HG03025 (cell line): ENCODE measurements around the gene RPTOR.
"Not testable (repeated sequence)": the region's sequence is repeated elsewhere in the genome, so short reads cannot be mapped to it uniquely, and the experiment has no call there.

Source experiments
- ATAC-seq: cut with Tn5 transposase; IDR thresholded peaks from one replicate; pipeline ENCODE4 v1.9.1; 2021; ENCODE audit warnings: mild to moderate bottlenecking, moderate library complexity; ENCODE audit not compliant: unreplicated experiment, low FRiP score

Gene RPTOR

GRCh38 chr17:80861892-80862291 is 317.3 kb downstream of the RPTOR start:
- ATAC-seq, result no peak

GRCh38 chr17:80862481-80862961 is 317.9 kb downstream of the RPTOR start:
- ATAC-seq, result no peak

- ATAC-seq, result no peak
Measured at GRCh38 chr17:80862978-80863377, 318.3 kb downstream of the RPTOR start.

- ATAC-seq, result no peak
Measured at GRCh38 chr17:80863626-80864025, 319.0 kb downstream of the RPTOR start.

GRCh38 chr17:80864751-80865150 is 320.1 kb downstream of the RPTOR start:
- no peak for ATAC-seq

- ATAC-seq, result no peak
Measured at GRCh38 chr17:80866050-80866793, 321.6 kb downstream of the RPTOR start.

GRCh38 chr17:80868022-80868609 is 323.5 kb downstream of the RPTOR start:
- ATAC-seq, result no peak

- no peak for ATAC-seq
Measured at GRCh38 chr17:80869481-80870145, 325.0 kb downstream of the RPTOR start.

GRCh38 chr17:80870401-80870800 is 325.8 kb downstream of the RPTOR start:
- ATAC-seq, result no peak

- no peak for ATAC-seq
Measured at GRCh38 chr17:80871341-80871740, 326.7 kb downstream of the RPTOR start.

GRCh38 chr17:80872001-80872500 is 327.4 kb downstream of the RPTOR start:
- ATAC-seq, result no peak

GRCh38 chr17:80872501-80873306 is 328.1 kb downstream of the RPTOR start:
- ATAC-seq, result no peak

- ATAC-seq, result no peak
Measured at GRCh38 chr17:80873307-80873951, 328.8 kb downstream of the RPTOR start.

GRCh38 chr17:80874866-80875445 is 330.3 kb downstream of the RPTOR start:
- ATAC-seq, result no peak

GRCh38 chr17:80875480-80875995 is 330.9 kb downstream of the RPTOR start:
- not testable (repeated sequence) for ATAC-seq

- ATAC-seq, result not testable (repeated sequence)
Measured at GRCh38 chr17:80876456-80876949, 331.9 kb downstream of the RPTOR start.

GRCh38 chr17:80876950-80877728 is 332.5 kb downstream of the RPTOR start:
- peak; percentile 79 for ATAC-seq

- ATAC-seq, result no peak
Measured at GRCh38 chr17:80877729-80878303, 333.2 kb downstream of the RPTOR start.
